Measurements from ENCODE around the gene GP5. TPM values are rescaled to one million over a fixed set of nuclear protein-coding genes. Genes with fewer than 3 reads are reported as not detected.

Gene GP5
- total RNA-seq, 1 experiment from 2014 or later: not detected

DNA sequence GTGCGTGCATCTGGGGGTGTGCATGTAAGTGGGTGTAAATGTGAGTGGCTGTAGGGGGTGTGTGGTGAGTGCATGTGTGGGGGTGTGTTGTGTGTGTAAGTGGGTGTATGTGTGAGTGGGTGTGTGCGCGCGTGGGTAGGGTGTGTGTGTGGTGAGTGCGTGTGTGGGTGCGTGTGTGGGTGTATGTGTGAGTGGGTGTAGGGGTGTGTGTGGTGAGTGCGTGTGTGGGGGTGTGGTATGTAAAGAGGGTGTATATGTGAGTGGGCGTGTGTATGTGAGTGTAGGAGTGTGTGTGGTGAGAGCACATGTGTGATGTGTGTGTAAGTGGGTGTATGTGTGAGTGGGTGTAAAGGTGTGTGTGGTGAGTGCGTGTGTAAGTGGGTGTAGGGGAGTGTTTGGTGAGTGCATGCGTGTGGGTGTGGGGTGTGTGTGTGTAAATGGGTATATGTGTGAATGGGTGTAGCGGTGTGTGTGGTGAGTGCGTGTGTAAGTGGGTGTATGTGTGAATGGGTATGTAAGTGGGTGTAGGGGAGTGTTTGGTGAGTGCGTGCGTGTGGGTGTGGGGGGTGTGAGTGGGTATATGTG lies 47.0 kb downstream of the GP5 start:
- Histone ChIP-seq H3K27ac (ENCODE audit: insufficient read length, low read depth, low read length) (no peak overlapping the region), H3K9me3 (ENCODE audit: control insufficient read depth, low read depth, low read length) (no peaks in the 10 kb centered on the region)
- TF ChIP-seq CTCF (conservative IDR thresholded peaks at IDR 0.05): no peak

More for the DNA sequence above, 47.0 kb downstream of the GP5 start:
- Histone ChIP-seq H2AFZ (ENCODE audit: low read length) (no peak overlapping the region), H4K91ac (ENCODE audit: insufficient read length, low read depth, low read length) (no peak overlapping the region), H3K79me2 (ENCODE audit: insufficient read depth, low read length) (no peaks in the 10 kb centered on the region), H2AK5ac (ENCODE audit: insufficient read length, low read length) (no peak overlapping the region), H3K23me2 (ENCODE audit: insufficient read length, low read depth, low read length, poor library complexity, severe bottlenecking) (no peaks in the 10 kb centered on the region), H2BK12ac (ENCODE audit: insufficient read length, low read depth, low read length) (no peak overlapping the region), H3K4me1 (ENCODE audit: insufficient read depth, low read length) (no peaks in the 10 kb centered on the region), H4K5ac (ENCODE audit: insufficient read length, low read depth, low read length) (no peak overlapping the region), H3K56ac (ENCODE audit: insufficient read length, low read depth, low read length) (no peak overlapping the region), H4K20me1 (ENCODE audit: control insufficient read depth, insufficient read depth, insufficient read length) (no peaks in the 10 kb centered on the region), H3K9ac (ENCODE audit: extremely low read depth, insufficient read length, low read length) (no peak overlapping the region), H2BK15ac (ENCODE audit: low read depth, low read length) (no peak overlapping the region), H3K18ac (ENCODE audit: insufficient read length, low read depth, low read length) (no peak overlapping the region), H2BK5ac (ENCODE audit: insufficient read length, low read length) (no peak overlapping the region), H3K23ac (ENCODE audit: insufficient read length, low read depth, low read length) (no peak overlapping the region), H3K14ac (ENCODE audit: insufficient read depth, low read length) (no peak overlapping the region), H3K27me3 (ENCODE audit: insufficient read depth, low read length) (no peaks in the 10 kb centered on the region), H3T11ph (ENCODE audit: low read length) (no peak overlapping the region), H3K4me2 (ENCODE audit: insufficient read depth, insufficient read length, low read length) (no peak overlapping the region), H3K79me1 (ENCODE audit: insufficient read depth, low read depth, low read length, poor library complexity, severe bottlenecking) (no peaks in the 10 kb centered on the region), H4K8ac (replicated peaks; ENCODE audit: insufficient read length, low read depth, low read length) (no peak overlapping the region), H2BK20ac (ENCODE audit: low read depth, low read length, poor library complexity, severe bottlenecking) (no peak overlapping the region), H3K4ac (ENCODE audit: low read depth, low read length) (no peak overlapping the region), H2BK120ac (ENCODE audit: low read depth, low read length, poor library complexity, severe bottlenecking) (no peak overlapping the region)
- Mint-ChIP-seq H3K4me1 (peaks cover 5 to 6% of the 10 kb centered on the region in 2 experiments), H3K27me3 (ENCODE audit: low read depth) (no peaks in the 10 kb centered on the region; the same call in 1 of the 2 replicates), H3K9me3 (no peaks in the 10 kb centered on the region), H3K27ac (no peak overlapping the region), H3K4me3 (no peak overlapping the region), H3K36me3 (ENCODE audit: insufficient read depth in 1 of 3, low read depth in 3 of 3) (no peaks in the 10 kb centered on the region)
- 100% methylated on average over 10 of the region's 14 CpGs for WGBS (ENCODE audit: extremely low coverage, insufficient read length, low lambda C conversion rate)
- no peak for DNase-seq

Measured in H9 (cell line).